ENCODE measurements around the gene KATNA1. TPM values are rescaled to one million over a fixed set of nuclear protein-coding genes. Genes with fewer than 3 reads are reported as not detected.

KATNA1 gene
- total and polyA plus RNA-seq, 9 of the 15 experiments (the other 6 are each of a cell fraction or from before 2014, with no cell fraction given) = 22.5 to 76.9 (median 45.0) TPM

GRCh38 chr6:149565527-149566409 is 82.7 kb downstream of the KATNA1 start, which contains the start of gene GINM1 (continued):
- TF ChIP-seq ZBTB7A (IDR thresholded peaks at IDR 0.05; ENCODE audit: borderline replicate concordance, control insufficient read depth, low read depth, low read length) (peak; percentile 53; the same call in 1 of the 2 replicates), RBBP5 (IDR thresholded peaks at IDR 0.05; ENCODE audit: borderline replicate concordance, insufficient read depth, low read length, poor library complexity, severe bottlenecking) (no peak), CREB1 (IDR thresholded peaks at IDR 0.05) (peak; percentile 49; the same call in 1 of the 2 replicates), CREB1 (CRISPR knock-in tag; IDR thresholded peaks at IDR 0.05) (no peak), POLR2AphosphoS2 (IDR thresholded peaks at IDR 0.05; ENCODE audit: low read length) (no peak), ZNF778 (CRISPR knock-in tag; IDR thresholded peaks at IDR 0.05) (no peak), CBFB (CRISPR knock-in tag; IDR thresholded peaks at IDR 0.05) (no peak), DLX4 (CRISPR knock-in tag; IDR thresholded peaks at IDR 0.05) (no peak), NR4A1 (CRISPR knock-in tag; IDR thresholded peaks at IDR 0.05) (no peak), NR4A1 (tag; IDR thresholded peaks at IDR 0.05) (no peak), THRB (CRISPR knock-in tag; conservative IDR thresholded peaks at IDR 0.05) (no peak), MAZ (CRISPR knock-in tag; conservative IDR thresholded peaks at IDR 0.05 in 1 of 2, IDR thresholded peaks at IDR 0.05 in 1 of 2) (peak in 1 of 2 experiments; percentile 68; a peak in 1 of 4 replicates), RNF2 (IDR thresholded peaks at IDR 0.05) (no peak), BMI1 (IDR thresholded peaks at IDR 0.05; ENCODE audit: low read length) (no peak), CREB3 (tag; conservative IDR thresholded peaks at IDR 0.05; ENCODE audit: low read depth) (no peak), DACH1 (IDR thresholded peaks at IDR 0.05; ENCODE audit: partially characterized antibody) (peak; percentile 42), XRCC3 (IDR thresholded peaks at IDR 0.05) (no peak), FOXP1 (CRISPR knock-in tag; IDR thresholded peaks at IDR 0.05) (no peak), TAF15 (IDR thresholded peaks at IDR 0.05; ENCODE audit: low read depth, low read length) (no peak), ZNF253 (CRISPR knock-in tag; conservative IDR thresholded peaks at IDR 0.05) (no peak), SIN3B (IDR thresholded peaks at IDR 0.05; ENCODE audit: low read depth) (0 out of 2 replicates have a peak, but pooled peaks have one; percentile 14), ZNF212 (CRISPR knock-in tag; IDR thresholded peaks at IDR 0.05) (peak; percentile 23; the same call in 1 of the 2 replicates), MLLT1 (IDR thresholded peaks at IDR 0.05) (0 out of 4 replicates have a peak, but pooled peaks of 1 of the 2 experiments have one; percentile 39)
